ENCODE measurements around the gene RUNDC1.
"Not testable (repeated sequence)": the region's sequence is repeated elsewhere in the genome, so short reads cannot be mapped to it uniquely, and the experiment has no call there.

DNA sequence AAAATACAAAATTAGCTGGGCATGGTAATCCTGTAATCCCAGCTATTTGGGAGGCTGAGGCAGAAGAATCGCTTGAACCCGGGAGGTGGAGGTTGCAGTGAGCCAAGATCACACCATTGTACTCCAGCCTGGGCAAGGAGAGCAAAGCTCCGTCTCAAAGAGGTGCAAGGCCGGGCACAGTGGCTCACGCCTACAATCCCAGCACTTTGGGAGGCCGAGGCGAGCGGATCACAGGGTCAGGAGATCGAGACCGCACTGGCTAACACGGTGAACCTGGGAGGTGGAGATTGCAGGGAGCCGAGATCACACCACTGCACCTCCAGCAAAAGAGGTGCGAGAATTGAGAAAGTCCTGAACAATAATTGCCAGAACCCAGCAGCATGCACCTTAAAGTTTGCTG lies 20.5 kb downstream of the RUNDC1 start:
- not testable (repeated sequence) for TF ChIP-seq EZH2 (IDR thresholded peaks at IDR 0.05; ENCODE audit: low read depth, low read length, severe bottlenecking); RAD21 (IDR thresholded peaks at IDR 0.05 in 1 of 2, conservative IDR thresholded peaks at IDR 0.05 in 1 of 2; ENCODE audit: low read depth in 2 of 2, low read length in 2 of 2); ASH2L (IDR thresholded peaks at IDR 0.05; ENCODE audit: low read length); GABPA (IDR thresholded peaks at IDR 0.05; ENCODE audit: borderline replicate concordance, insufficient read depth, low read length); POLR2A (IDR thresholded peaks at IDR 0.05; ENCODE audit: control extremely low read depth in 1 of 2, low read depth in 2 of 2, low read length in 2 of 2); YY1 (IDR thresholded peaks at IDR 0.05; ENCODE audit: low read depth, low read length)
- TF ChIP-seq, protein P1, sequence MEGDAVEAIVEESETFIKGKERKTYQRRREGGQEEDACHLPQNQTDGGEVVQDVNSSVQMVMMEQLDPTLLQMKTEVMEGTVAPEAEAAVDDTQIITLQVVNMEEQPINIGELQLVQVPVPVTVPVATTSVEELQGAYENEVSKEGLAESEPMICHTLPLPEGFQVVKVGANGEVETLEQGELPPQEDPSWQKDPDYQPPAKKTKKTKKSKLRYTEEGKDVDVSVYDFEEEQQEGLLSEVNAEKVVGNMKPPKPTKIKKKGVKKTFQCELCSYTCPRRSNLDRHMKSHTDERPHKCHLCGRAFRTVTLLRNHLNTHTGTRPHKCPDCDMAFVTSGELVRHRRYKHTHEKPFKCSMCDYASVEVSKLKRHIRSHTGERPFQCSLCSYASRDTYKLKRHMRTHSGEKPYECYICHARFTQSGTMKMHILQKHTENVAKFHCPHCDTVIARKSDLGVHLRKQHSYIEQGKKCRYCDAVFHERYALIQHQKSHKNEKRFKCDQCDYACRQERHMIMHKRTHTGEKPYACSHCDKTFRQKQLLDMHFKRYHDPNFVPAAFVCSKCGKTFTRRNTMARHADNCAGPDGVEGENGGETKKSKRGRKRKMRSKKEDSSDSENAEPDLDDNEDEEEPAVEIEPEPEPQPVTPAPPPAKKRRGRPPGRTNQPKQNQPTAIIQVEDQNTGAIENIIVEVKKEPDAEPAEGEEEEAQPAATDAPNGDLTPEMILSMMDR (IDR thresholded peaks at IDR 0.05; ENCODE audit: control extremely low read depth in 1 of 3, insufficient read depth in 1 of 3, low read depth in 1 of 3, low read length in 3 of 3), result not testable (repeated sequence)
